Thoracic aorta (tissue), 2 donors: Measurements from ENCODE around the gene FAAP24. TPM values are rescaled to one million over a fixed set of nuclear protein-coding genes. Genes with fewer than 3 reads are reported as not detected.
"Not testable (repeated sequence)": the region's sequence is repeated elsewhere in the genome, so short reads cannot be mapped to it uniquely, and the experiment has no call there.

Experiments
- ATAC-seq: fragments of 150-250 bp; one replicate; pipeline ENCODE4 v1.8.0; 2017; ENCODE audit warnings: low read depth; ENCODE audit not compliant: insufficient number of reproducible peaks, low FRiP score
- DNase-seq: peaks from one replicate; pipeline ENCODE4 v3.0.0-alpha.2; 2020; ENCODE audit warnings: low spot score
- H3K27ac ChIP-seq, 2 donors: fragments of 200-600 bp; sonication (generic); 1 replicate in 1 of 2; 2 replicates in 1 of 2; pipeline ENCODE4 v1.5.1; 2016; ENCODE audit warnings: mild to moderate bottlenecking in 2 of 2, moderate library complexity in 2 of 2
- H3K27me3 ChIP-seq: fragments of 200-600 bp; sonication (generic); replicated peaks from 2 replicates; pipeline ENCODE4 v1.6.0; 2016; ENCODE audit warnings: mild to moderate bottlenecking; ENCODE audit not compliant: insufficient read depth
- H3K36me3 ChIP-seq: fragments of 200-600 bp; sonication (generic); one replicate; pipeline ENCODE4 v1.5.1; 2016
- H3K4me1 ChIP-seq, 2 donors: fragments of 200-600 bp; sonication (generic); 1 replicate in 1 of 2; 2 replicates in 1 of 2; pipeline versions ENCODE4 v1.5.1 to v1.6.0; 2016; ENCODE audit warnings: low read depth in 2 of 2, mild to moderate bottlenecking in 1 of 2; ENCODE audit not compliant: control insufficient read depth in 1 of 2
- H3K4me3 ChIP-seq: fragments of 200-600 bp; sonication (generic); 2 replicates; pipeline ENCODE4 v1.5.1; 2016; ENCODE audit warnings: mild to moderate bottlenecking
- H3K9me3 ChIP-seq: fragments of 200-600 bp; sonication (generic); 2 replicates; pipeline ENCODE4 v1.5.1; 2016
- CTCF ChIP-seq: fragments of 200-600 bp; sonication (generic); IDR thresholded peaks from one replicate; pipeline ENCODE4 v1.5.1; 2019; ENCODE audit warnings: antibody characterized with exemption
- total RNA-seq, 2 donors: library from RNA; depleted of rRNA; stranded (reverse); fragments of >200 nt; gene quantifications; one replicate each; pipeline versions ENCODE4 v1.1.0 to v1.2.3, GENCODE V29; 2016

The FAAP24 gene
- total RNA-seq, 2 donors from 2014 or later, result 0.28 TPM; not detected in 1

GRCh38 chr19:33022472-33023116 lies 50.6 kb downstream of the FAAP24 start:
- DNase-seq (no peak), ATAC-seq (no peak)
- H3K36me3 ChIP-seq, result no peaks in the 10 kb centered on the region
- TF ChIP-seq CTCF, result no peak
- H3K27ac ChIP-seq, result no peak overlapping the region
- no peaks in the 10 kb centered on the region for H3K27me3 ChIP-seq
- no peak overlapping the region for H3K4me3 ChIP-seq
- H3K4me1 ChIP-seq, result no peaks in the 10 kb centered on the region
- H3K9me3 ChIP-seq, result no peaks in the 10 kb centered on the region

- H3K4me1 ChIP-seq, result no peaks in the 10 kb centered on the region
- H3K27ac ChIP-seq, result no peak overlapping the region
- ATAC-seq (no peak), DNase-seq (no peak)
- TF ChIP-seq CTCF, result no peak
- no peaks in the 10 kb centered on the region for H3K27me3 ChIP-seq
- no peak overlapping the region for H3K4me3 ChIP-seq
- no peaks in the 10 kb centered on the region for H3K36me3 ChIP-seq
- no peaks in the 10 kb centered on the region for H3K9me3 ChIP-seq
These were observed 52.4 kb downstream of the FAAP24 start for GRCh38 chr19:33024398-33024797.

GRCh38 chr19:33025468-33026238 lies 53.6 kb downstream of the FAAP24 start:
- H3K36me3 ChIP-seq, H3K4me1 ChIP-seq, H3K4me3 ChIP-seq, H3K27me3 ChIP-seq, H3K9me3 ChIP-seq, H3K27ac ChIP-seq, DNase-seq, ATAC-seq: not testable (repeated sequence)

GRCh38 chr19:33026602-33027001 lies 54.6 kb downstream of the FAAP24 start:
- not testable (repeated sequence) for H3K27ac ChIP-seq, H3K27me3 ChIP-seq, ATAC-seq, DNase-seq, H3K4me1 ChIP-seq, H3K9me3 ChIP-seq, H3K4me3 ChIP-seq, H3K36me3 ChIP-seq

Other genes with a start within 250 kb of the FAAP24 start
- gene SLC7A9, start 102.5 kb upstream of the FAAP24 start, total RNA-seq, result under 1 TPM in 1 of 2 donors, not detected in 1; 0.56 TPM
- gene CEP89, start 284 bp upstream of the FAAP24 start, total RNA-seq, result 10 to 100 TPM; 20.5 to 26.1 TPM
- 1 to 10 TPM in 1 of 2 donors, under 1 TPM in 1; 0.81 to 2.4 TPM for gene RHPN2, start 92.6 kb downstream of the FAAP24 start, total RNA-seq
- gene GPATCH1, start 108.9 kb downstream of the FAAP24 start, total RNA-seq, result 1 to 10 TPM; 6.5 to 6.6 TPM
- gene WDR88, start 159.9 kb downstream of the FAAP24 start, total RNA-seq, result not detected
- 10 to 100 TPM; 32.2 to 50.9 TPM for gene LRP3, start 222.1 kb downstream of the FAAP24 start, total RNA-seq